Testis (tissue), 3 donors: ENCODE measurements around the gene TJP2. TPM values are rescaled to one million over a fixed set of nuclear protein-coding genes. Genes with fewer than 3 reads are reported as not detected.

Experiments
- DNase-seq: peaks from one replicate; pipeline ENCODE4 v3.0.0-alpha.2; 2019
- H3K27ac ChIP-seq, 2 donors: fragments of 200-600 bp; sonication (generic); one replicate each; pipeline ENCODE4 v1.5.1; 2019
- H3K27me3 ChIP-seq: fragments of 200-600 bp; sonication (generic); one replicate; pipeline ENCODE4 v1.5.1; 2019
- H3K36me3 ChIP-seq: fragments of 200-600 bp; sonication (generic); one replicate; pipeline ENCODE4 v1.5.1; 2017; ENCODE audit warnings: low read depth; ENCODE audit errors: missing control alignments
- H3K4me1 ChIP-seq: fragments of 200-600 bp; sonication (generic); one replicate; pipeline ENCODE4 v1.5.1; 2019
- H3K4me3 ChIP-seq, 2 donors: fragments of 200-600 bp; sonication (generic); one replicate each; pipeline ENCODE4 v1.5.1; 2017 to 2019
- H3K9me3 ChIP-seq: fragments of 200-600 bp; sonication (generic); one replicate; pipeline ENCODE4 v1.5.1; 2017
- POLR2A ChIP-seq: fragments of 450-650 bp; IDR thresholded peaks from one replicate; pipeline ENCODE4 v1.6.1; 2017; ENCODE audit warnings: antibody characterized with exemption, mild to moderate bottlenecking, moderate library complexity
- WGBS, 2 donors: methylation state at CpG; one replicate each; pipeline ENCODE4 v1.1.5; 2018; 5-methylcytosine and 5-hydroxymethylcytosine counted together
- intact Hi-C: fragments of 100-400 bp; cut with DNase I; formaldehyde crosslinking; loops from one replicate; pipeline ENCODE4 v1.15.1; 2023; ENCODE audit warnings: low total_unique reads
- polyA plus RNA-seq: library from polyadenylated mRNA; stranded (reverse); fragments of 350-450 nt; fragmentation: Illumina TruSeq; extraction: RNeasy Lipid Tissue Mini Kit (QIAGEN cat#74804); gene quantifications from one replicate; pipeline ENCODE4 v1.2.3, GENCODE V29; 2014; ENCODE audit warnings: low read depth, low replicate concordance; ENCODE audit not compliant: insufficient read depth
- total RNA-seq, 2 donors: library from RNA; depleted of rRNA; stranded (reverse); fragments of >200 nt; gene quantifications; one replicate each; pipeline ENCODE4 v1.2.3, GENCODE V29; 2016
- TF ChIP-seq, protein P1 (sequence below), 3 experiments: fragments of 450-650 bp in 2 of 3; fragments of 200-600 bp in 1 of 3; sonication (generic) in 1 of 3; IDR thresholded peaks; one replicate each; pipeline ENCODE4 v1.5.1; 2016 to 2019; ENCODE audit warnings: antibody characterized with exemption in 3 of 3, mild to moderate bottlenecking in 2 of 3, moderate library complexity in 1 of 3

Gene TJP2
- total and polyA plus RNA-seq, 3 donors from 2014 or later, result 108 to 168 (median 148) TPM

DNA sequence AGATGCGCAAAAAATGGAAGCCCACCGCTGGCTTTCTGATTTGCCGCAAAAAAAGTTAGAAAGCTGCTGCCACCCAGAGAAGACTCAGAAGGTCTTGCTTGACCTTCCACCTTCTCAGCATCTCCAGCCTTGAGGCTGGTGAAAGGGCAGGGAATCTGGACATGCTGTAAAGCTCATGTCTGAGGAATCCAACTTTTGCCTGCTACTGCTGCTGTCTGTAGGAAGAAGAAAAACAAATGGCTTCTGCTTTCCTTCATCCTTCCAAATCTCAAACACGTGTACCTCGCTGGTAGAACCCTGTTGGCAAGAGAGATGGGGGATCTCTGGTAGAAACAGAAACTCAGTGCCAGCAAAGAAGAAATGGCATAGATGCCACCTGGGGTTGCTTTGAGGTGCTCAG, 10.2 kb downstream of the TJP2 start:
- Histone ChIP-seq H3K27ac (no peak overlapping the region), H3K4me1 (peaks cover 36% of the 10 kb centered on the region), H3K4me3 (no peak overlapping the region), H3K9me3 (no peaks in the 10 kb centered on the region), H3K36me3 (no peaks in the 10 kb centered on the region), H3K27me3 (no peaks in the 10 kb centered on the region)
- no peak for TF ChIP-seq POLR2A
- WGBS, 2 donors, result 86 to 87% methylated on average over 5 of the region's 5 CpGs
- no peak for DNase-seq
- intact Hi-C loops, result no loop called here

DNA sequence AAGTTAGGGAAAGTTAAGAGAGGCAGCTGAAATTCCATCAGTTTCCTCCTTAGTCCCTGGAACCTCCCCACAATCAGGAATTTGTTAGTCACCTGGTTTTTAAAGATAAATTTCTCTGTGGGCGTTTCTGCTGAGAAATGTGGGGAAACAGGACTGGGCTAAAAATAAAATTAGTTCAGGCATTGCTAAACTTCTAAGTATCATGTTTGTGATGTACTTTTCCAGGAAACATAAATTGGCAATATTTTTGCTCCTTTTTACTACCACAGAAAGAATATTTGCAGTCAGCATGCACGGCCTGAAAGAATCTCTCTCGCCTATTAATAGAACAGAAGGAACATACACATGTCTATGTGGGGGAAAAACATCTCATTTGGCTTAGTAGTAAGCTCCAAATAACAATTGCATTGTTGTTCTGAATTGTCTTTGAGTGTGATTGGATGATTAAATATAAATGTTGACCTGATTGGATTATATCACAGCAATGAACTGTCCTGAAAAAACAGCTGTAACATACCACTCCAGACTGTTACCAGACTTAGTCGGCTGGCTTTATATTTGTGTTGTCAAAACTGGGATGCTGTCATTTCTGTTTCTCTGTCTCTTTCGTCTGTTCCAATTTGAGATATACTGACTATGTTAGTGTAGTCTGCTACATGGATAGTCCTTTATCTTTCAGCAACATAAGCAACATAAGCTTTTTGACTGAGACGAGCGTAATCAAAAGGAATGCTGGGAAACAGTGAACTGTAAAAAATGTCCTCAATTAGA, 12.9 kb downstream of the TJP2 start:
- 36 to 57% methylated on average over 7 of the region's 7 CpGs for WGBS, 2 donors
- intact Hi-C loops, result no loop called here
- no peaks in the 10 kb centered on the region for H3K9me3 ChIP-seq
- DNase-seq, result no peak
- no peaks in the 10 kb centered on the region for H3K27me3 ChIP-seq
- H3K4me3 ChIP-seq, result no peak overlapping the region
- H3K27ac ChIP-seq, result peak overlapping the region; percentile 82
- no peaks in the 10 kb centered on the region for H3K36me3 ChIP-seq
- H3K4me1 ChIP-seq, result peaks cover 38% of the 10 kb centered on the region
- TF ChIP-seq POLR2A, result no peak
- TF ChIP-seq, protein P1, sequence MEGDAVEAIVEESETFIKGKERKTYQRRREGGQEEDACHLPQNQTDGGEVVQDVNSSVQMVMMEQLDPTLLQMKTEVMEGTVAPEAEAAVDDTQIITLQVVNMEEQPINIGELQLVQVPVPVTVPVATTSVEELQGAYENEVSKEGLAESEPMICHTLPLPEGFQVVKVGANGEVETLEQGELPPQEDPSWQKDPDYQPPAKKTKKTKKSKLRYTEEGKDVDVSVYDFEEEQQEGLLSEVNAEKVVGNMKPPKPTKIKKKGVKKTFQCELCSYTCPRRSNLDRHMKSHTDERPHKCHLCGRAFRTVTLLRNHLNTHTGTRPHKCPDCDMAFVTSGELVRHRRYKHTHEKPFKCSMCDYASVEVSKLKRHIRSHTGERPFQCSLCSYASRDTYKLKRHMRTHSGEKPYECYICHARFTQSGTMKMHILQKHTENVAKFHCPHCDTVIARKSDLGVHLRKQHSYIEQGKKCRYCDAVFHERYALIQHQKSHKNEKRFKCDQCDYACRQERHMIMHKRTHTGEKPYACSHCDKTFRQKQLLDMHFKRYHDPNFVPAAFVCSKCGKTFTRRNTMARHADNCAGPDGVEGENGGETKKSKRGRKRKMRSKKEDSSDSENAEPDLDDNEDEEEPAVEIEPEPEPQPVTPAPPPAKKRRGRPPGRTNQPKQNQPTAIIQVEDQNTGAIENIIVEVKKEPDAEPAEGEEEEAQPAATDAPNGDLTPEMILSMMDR (IDR thresholded peaks at IDR 0.05), result no peak

- no peak for DNase-seq
- TF ChIP-seq, protein P1 (IDR thresholded peaks at IDR 0.05), result no peak
- no peak for TF ChIP-seq POLR2A
- no peaks in the 10 kb centered on the region for H3K36me3 ChIP-seq
- H3K27ac ChIP-seq, result peak overlapping the region; percentile 82
- H3K9me3 ChIP-seq, result no peaks in the 10 kb centered on the region
- intact Hi-C loops, result no loop called here
- no peaks in the 10 kb centered on the region for H3K27me3 ChIP-seq
- H3K4me1 ChIP-seq, result peaks cover 38% of the 10 kb centered on the region
- H3K4me3 ChIP-seq, result no peak overlapping the region
- 64 to 87% methylated on average over 2 of the region's 2 CpGs for WGBS, 2 donors
These were observed 14.9 kb downstream of the TJP2 start for GRCh38 chr9:69188975-69189374.

GRCh38 chr9:69190086-69190862, 16.2 kb downstream of the TJP2 start:
- Histone ChIP-seq H3K4me3 (no peak overlapping the region), H3K9me3 (no peaks in the 10 kb centered on the region), H3K4me1 (peaks cover 38% of the 10 kb centered on the region), H3K27me3 (no peaks in the 10 kb centered on the region), H3K36me3 (no peaks in the 10 kb centered on the region), H3K27ac (no peak overlapping the region)
- TF ChIP-seq POLR2A, result no peak
- TF ChIP-seq, protein P1 (IDR thresholded peaks at IDR 0.05), result no peak
- 60 to 85% methylated on average over 4 to 5 of the region's 5 CpGs for WGBS, 2 donors
- no peak for DNase-seq
- intact Hi-C loops, result loop anchor here (5.0 kb wide), 1 partner anchor 133 kb away; no protein-coding TSS in a partner anchor

DNA sequence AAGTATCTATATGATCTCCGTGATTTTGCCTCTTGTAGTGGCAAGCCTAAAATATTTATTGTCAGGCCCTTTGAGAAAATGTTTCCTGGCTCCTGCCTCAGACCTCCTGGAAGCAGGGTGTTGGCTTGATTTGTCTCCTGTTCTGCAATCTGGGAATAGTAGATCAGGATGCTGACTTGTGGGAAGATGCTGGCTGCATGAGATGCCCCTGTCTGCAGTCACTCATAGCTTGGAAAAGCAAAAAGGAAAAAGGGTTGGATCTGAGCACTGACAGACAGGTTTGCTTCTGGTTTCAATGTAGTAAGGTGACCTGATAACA, 16.7 kb downstream of the TJP2 start:
- Histone ChIP-seq H3K9me3 (no peaks in the 10 kb centered on the region), H3K27ac (no peak overlapping the region), H3K27me3 (no peaks in the 10 kb centered on the region), H3K36me3 (no peaks in the 10 kb centered on the region), H3K4me1 (peaks cover 37% of the 10 kb centered on the region), H3K4me3 (no peak overlapping the region)
- DNase-seq, result no peak
- TF ChIP-seq, protein P1 (IDR thresholded peaks at IDR 0.05), result no peak
- TF ChIP-seq POLR2A, result no peak
- WGBS, 2 donors, result 56 to 69% methylated on average over 1 of the region's 1 CpG
- intact Hi-C loops, result loop anchor here (5.0 kb wide), 1 partner anchor 134 kb away; no protein-coding TSS in a partner anchor
